NCI-H146 treated with DMSO at 0.1 percent for 48 hours (cell line): ENCODE measurements around the gene FAR2.
A peak's percentile ranks its signal among the peaks of the same experiment; 100 is the strongest.
"Not testable (repeated sequence)": the region's sequence is repeated elsewhere in the genome, so short reads cannot be mapped to it uniquely, and the experiment has no call there.

ENCODE experiments used
- DNase-seq: peaks from one replicate; lab custom pipeline; 2025; ENCODE audit not compliant: unreplicated experiment; lab: John Stamatoyannopoulos, UW

Gene FAR2

DNA sequence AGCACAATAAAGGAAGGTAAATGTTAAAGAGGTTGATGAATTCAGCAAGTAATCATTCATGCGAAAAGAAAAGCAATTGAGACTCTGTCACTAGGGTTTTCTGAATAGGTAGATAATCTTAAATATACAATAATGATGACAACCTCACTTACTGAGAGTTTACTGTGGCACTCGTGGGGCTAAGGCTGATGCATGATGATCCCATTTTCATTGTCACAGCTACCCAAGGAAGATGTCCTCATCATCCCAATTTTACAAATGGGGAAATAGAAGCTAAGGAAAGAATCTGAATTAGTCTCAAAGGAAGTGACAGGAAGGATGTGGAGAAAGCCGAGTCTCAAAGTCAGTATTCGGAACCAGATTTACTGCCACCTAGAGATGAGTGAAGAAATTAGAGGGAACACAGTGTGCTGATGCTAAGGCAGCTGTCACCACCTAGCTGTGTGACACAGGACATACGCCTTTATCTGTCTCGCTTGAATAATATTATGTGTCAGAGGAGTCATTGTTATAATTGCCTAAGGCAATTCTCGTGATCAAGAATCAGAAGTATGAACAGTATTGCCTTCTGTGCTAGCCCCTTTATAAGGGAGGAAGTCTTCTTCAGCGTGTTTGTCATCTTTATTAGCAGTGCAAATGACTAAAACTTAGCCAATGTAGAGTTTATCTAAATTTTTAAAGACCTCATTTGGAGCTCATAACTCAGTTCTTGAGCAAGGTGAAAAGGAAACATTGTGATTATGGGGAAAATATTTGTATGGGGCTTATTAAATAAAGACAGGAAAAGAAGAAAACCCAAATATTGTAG, 168.7 kb downstream of the FAR2 start:
- DNase-seq: peak; percentile 81

DNA sequence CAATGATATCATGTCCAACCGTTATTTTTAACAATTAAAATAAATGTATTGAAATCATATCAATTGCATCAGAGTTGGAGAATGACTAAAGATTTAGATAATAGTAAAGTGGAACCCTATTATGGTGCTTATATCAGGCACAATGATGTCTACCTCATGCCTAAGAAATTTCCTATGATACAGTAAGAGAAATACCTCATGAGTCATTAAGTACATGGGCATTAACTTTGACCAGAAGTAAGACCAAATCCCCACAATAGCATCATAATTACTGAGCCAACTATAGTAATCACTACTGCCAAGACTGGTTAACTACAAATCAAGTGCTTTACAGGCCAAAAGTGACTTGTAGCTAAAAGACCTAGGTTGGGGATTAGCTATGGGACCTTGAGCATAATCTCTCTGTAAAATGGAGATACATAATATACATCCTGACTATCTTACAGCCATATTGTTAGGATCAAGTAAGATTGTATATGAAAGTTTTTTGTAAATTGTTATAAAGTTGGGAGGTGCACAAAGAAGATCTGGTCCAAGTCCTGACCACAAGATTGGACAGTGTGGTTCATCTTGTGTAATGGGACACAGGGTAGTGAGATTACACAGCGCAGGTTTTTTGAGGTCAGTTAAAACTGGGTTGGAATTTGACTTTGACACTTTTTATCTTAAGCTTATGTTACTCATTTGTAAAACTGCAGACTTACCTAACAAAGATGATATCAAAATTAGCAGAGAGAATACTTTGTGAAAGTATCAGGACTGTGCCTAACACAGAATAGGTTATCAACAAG, 171.4 kb downstream of the FAR2 start:
- DNase-seq: no peak

DNA sequence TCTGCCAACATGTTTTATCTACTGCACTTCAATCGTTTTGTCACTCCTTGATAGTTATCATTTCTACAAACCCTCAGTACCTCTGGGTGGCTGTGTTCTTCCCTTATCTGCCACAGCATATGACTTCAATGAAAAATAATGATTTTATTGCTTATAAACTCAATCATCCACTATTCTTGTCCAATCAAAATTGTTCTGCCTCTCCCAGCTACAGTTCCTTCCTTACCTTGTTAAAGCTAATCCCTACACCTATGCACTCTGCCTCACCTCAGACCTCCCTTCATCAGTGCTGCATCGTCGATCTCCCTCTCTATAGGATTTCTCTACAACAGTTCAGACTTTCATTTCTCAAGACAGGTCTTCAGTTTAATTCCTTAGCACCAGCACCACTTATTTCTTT, 173.1 kb downstream of the FAR2 start:
- no peak for DNase-seq

DNA sequence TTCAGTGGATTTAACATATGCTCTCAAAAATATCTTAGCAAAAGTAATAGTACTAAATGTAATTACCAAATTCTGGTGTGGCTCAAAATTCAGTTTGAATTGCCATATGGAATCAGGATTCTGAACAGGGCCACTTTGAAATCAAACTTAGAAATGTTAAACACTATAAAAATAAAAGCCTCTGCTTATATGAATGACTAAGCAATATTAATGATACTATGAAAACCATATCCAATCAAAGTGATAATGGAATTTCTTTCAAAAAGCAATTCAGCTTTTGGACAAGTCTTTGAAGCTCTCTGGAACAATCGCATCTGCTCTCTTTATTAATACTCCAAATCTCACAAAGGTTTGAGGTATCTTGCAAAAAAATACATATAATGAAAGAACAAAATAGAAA, 180.3 kb downstream of the FAR2 start:
- DNase-seq: no peak

DNA sequence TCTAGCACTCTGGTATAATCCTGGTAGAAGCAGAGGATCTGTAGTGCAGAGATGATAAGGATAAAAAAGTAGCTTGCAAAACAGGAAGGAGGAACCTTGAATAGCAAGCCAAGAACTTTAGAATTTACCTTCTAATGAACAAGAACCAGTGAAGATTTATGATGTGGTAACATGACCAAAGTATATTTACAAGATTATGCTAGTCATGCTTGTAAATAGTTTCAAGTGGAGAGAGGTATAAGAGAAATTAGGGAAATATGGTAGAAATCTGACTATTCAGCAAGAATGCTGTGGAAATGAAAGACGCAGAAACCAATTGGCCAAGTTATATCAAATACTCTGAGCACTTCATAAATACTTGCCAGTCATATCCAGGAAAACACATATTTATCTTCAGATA, 184.1 kb downstream of the FAR2 start:
- no peak for DNase-seq

DNA sequence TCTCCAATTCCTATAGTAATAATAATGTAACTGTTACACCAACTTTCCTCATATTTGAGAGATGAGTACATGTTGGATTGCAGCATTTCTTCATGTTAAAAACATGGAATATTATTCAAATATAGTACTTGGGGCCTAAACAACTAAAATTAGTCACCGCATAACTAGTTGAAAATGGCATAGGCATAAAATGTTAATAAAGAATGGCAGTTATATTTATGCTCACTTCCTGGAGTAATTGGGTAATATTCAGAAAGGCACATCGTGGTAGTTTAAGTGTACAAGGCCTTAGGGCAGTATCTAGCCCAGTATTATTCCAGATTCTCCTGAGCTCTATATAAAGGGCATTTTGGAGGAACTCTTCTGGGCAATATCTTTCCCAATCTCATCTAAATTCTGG, 185.9 kb downstream of the FAR2 start:
- no peak for DNase-seq

DNA sequence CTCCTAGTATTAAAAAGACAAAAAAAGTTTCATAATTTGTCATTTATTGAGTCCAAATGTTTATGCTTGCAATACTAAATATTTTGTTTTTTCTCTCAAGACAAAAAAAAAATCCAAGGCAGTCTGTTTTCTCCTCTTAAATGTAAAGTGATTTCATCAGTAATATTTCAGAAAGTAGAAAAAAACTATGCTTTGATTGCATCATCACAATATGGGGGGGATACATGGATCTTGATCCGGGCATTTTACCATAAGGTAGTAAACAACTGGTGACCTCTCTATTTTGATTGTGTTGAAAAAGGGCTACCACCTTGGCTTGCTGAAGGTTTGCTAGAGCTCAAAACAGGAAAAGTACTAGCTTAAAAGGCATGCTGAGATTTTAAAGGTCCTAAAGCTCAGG, 188.2 kb downstream of the FAR2 start:
- DNase-seq: no peak

DNA sequence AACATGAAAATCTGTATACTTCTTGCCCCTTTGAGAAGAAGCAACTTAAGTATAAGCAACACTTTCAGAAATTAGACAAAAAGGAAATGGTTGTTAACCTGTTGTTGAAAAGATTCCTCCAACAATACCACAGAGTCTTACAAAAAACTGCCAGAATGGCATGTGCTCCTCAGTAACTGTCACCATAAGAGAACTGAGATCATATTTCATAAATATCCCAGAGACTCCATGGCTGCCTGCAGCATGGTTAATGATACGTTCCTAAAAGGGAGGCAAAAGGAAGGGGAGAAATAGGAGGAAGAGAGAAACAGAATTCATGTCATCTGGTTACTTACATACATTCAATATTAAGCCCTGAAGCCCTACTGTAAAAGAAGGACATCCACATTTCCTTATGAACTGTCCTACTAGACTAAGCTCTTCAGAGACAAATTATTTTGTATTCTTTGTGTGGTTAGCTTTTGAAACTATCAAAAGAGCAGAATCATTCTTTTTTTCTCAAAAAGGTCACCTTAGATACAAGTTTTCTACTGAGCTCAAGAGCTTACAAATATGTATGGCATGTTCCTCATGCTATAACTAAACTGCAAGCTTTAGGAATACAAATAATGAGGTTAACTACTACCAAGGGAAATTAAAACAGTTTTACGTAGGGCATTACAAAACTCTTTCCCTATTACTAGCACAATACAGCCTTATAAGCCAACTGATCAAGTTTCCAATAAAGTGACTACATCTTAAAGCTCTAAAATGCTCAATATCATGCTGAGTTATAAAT, 194.1 kb downstream of the FAR2 start:
- DNase-seq: no peak

DNA sequence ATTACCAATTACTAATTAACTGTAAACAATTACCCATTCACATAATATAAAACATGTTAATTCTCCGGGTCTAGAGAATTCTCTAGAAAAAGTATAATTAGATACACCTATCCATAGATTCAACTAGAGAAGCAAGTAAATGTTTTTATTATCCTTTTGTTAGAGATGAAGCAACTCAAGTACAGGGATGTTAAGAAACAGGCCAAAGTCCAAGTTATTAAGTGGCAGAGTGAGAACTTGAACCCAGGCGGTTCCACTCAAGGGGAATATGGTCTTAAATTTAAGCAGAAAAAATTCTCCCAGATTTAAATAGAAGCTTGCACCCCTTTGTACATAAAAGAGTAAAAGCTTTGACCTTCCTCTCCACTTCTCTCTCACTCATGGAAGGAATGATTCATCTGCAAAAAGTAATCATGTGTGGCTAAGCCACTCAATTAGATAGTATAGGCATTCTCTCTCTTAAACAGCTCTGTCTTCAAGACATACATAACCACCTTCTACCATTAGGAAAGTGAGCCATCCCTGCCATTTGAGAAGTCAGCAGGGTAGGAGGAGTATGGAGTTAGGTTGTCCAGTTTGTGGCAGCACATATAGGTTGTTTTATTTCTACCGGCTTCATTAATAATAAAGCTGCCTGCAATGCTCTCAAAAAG, 197.8 kb downstream of the FAR2 start:
- DNase-seq: no peak

DNA sequence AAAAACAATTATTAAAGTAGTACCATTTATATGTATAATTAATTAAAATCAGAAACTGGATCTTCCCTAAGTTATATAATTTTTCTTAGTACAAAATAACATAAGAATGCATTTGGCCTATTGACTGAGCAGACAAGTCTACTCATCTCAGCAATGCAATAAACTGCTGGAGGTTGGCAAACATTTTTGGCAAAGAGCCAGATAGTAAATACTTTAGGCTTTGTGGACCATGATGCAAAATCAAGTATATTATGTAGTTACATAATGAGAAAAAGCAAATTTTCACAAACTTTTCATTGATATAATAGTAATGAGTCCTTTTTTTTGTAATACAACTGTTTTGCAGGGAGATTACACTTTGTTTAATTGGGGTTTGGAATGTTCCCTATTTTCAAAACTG, 201.0 kb downstream of the FAR2 start:
- no peak for DNase-seq

DNA sequence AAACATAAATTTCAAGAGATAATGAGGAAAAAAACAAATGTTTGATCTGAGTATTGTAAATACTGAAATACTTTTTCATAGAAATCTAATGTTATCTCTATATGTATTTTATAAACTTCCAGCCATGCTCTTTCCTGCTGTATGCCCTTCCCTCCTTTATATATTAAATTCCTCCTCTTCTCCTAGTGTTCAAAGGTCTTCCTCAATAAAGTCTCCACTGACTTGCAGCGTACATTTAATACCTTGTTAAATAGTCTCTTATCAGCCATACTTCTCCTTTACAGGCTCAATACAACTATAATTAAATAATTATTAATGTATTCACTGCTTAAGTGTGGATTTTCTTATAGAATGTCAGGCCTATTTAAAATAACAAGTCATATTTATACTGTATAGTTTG, 205.9 kb downstream of the FAR2 start:
- no peak for DNase-seq

DNA sequence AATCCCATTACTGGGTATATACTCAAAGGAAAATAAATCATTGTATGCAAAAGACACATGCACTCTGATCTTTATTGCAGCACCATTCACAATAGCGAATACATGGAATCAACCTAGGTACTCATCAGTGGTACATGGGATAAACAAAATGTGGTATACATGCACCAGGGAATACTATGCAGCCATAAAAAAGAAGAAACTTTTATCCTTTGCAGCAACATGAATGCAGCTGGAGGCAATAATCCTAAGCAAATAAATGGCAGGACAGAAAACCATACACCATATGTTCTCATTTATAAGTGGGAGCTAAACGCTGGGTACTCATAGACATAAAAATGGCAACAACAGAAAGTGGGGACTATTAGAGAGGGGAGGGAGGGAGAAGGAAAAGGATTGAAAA, 216.0 kb downstream of the FAR2 start:
- DNase-seq: no peak

DNA sequence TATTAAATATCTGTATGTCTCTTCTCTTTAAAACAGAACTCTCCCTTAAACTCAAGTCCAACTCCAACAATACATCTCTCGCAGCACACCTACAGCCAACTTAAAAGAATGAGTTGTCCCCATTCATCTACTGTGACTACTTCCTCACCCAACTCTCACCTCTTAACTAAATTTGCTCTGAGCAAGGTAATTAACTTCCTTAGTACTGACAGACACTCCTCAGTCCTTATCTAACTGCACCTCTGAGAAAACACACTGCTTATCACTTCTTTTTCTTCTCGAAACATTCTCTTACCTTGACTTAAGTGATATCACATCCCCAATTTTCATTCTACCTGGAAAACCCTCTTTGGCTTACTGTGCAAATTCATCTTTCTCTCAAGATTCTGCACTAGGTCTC, 224.9 kb downstream of the FAR2 start:
- no peak for DNase-seq

DNA sequence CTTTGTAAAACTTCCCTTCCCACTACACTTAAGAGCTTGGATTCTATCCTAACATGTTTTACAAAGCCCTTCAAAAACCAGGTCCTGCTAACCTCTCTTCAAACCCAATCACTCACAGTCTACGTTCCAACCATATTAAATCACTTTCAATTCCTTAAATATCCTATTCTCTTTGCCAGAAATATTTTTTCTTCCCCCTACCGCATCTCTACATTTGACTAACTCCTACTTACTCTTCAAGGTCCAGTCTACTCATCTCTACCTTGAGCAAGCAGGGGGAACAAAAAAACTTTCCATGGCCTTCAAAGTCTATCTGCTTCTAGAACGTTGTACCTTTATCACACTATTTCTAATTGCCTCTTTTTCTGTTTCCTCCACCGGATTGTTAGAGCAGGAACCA, 225.8 kb downstream of the FAR2 start:
- no peak for DNase-seq

DNA sequence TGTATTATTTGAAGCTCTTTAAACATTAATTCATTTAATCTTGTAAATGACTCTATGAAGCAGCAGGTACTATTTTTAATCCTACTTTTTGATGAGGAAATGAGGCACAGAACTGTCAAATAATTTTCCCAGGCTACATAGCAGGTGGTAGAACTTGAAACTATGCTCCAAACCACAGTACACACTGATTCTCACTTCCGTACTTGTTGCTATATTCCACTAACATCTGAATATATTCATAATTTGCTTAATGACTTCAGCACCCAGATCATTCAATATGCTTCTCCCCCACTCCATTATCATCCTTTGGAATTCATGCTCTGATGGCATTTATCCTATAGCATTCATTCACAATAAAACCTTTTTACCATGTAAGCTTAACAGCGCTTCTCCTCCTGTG, 227.0 kb downstream of the FAR2 start:
- DNase-seq: no peak

DNA sequence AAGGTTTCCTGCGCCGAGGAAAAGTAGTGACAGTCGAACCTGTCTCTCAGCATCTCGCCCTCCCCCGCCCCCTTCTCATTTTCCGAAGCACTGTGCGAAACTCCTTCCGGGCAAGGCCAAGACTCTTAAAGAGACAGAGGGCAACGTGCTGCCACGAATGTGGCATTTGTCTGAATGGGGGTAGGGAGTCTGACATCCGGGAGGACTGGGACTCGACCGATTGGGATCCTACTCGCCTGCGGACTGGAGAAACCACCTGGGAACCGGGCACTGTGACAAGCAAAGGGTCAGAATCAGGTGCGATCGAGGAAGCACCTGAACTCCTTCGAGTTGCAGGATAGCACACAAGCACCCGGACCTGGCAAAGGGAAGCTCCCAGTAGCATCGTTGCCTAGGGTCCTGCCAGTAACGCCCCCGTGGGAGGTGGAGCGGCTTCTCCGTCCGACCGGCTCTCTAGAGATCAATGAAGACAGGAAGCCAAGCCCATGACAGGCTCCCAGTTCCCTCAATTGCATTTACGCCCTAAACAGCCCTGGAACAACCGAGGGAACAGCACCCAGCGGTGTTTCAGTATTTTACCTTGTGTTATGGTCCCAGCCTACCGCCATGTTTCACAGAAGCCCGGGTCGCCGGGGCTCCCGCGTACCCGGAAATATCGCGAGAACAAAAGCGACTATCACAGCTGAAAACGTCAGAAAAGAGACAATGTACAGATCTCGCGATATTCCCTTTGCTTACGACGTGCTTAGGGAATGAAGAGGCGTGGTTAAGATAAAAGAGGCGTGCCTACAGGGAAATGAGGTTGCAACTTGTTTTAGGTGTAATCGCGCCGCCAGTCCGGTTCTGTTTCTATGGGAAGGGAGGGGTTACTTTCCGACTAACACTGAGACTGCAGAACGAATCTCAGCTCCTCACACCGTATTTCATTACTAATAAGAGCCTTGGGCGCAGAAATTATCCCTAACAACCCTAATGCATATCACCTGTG, 231.8 kb downstream of the FAR2 start, which contains the start of gene ERGIC2:
Gene ERGIC2, minus strand, starts transcription at position 637 of the 988 bp plus-strand sequence. CDS start 9,539 bp downstream, outside the sequence.
- peak; percentile 100 for DNase-seq

DNA sequence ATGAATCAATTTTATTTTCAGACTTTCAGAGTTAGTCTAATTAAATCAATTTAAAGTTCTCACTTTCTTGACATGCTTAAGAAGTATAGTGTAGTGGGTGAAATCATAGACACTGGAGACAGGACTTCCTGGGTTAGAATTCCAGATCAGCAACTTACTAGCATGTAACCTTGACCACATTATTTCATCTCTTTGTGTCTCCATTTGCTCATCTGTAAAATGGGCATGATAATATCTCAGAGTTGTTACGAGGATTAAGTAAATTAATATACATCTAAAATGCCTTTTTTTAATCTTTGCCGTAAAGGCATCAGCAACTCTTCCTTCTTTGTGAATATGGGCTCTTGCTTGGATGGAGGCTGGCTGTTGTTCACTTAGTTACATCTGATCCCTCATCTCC, 233.2 kb downstream of the FAR2 start:
- no peak for DNase-seq

DNA sequence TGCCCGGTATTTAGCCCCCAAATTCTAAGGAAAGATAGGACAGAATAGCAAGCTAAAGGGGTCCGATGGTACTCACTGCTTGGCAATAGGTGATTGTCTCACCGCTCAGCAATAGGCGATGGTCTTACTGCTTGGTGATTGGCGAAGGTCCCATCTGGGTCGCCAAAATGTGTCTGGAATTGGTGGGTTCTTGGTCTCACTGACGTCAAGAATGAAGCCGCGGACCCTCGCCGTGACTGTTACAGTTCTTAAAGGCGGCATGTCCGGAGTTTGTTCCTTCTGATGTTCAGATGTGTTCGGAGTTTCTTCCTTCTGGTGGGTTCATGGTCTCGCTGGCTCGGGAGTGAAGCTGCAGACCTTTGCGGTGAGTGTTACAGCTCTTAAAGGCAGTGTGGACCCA, 236.1 kb downstream of the FAR2 start:
- DNase-seq: not testable (repeated sequence)
